Measurements from ENCODE around the gene TRABD2B. TPM values are rescaled to one million over a fixed set of nuclear protein-coding genes. Genes with fewer than 3 reads are reported as not detected.

TRABD2B gene
- polyA plus RNA-seq, 1 of the 3 experiments (the other 2 are of a cell fraction), result 0.03 TPM

- no peak for DNase-seq
- H4K20me1 ChIP-seq (ENCODE audit: insufficient read depth), result no peaks in the 10 kb centered on the region
- no peaks in the 10 kb centered on the region for H3K9me2 ChIP-seq
- H2AFZ ChIP-seq (ENCODE audit: low read depth), result no peak overlapping the region
- H3F3A ChIP-seq (replicated peaks; ENCODE audit: insufficient read depth), result no peaks in the 10 kb centered on the region
- no peaks in the 10 kb centered on the region for H3K27me3 ChIP-seq (ENCODE audit: insufficient read depth)
- H3K36me3 ChIP-seq (replicated peaks in 1 of 2; ENCODE audit: control insufficient read depth in 1 of 2, insufficient read depth in 2 of 2, low read length in 1 of 2), result no peaks in the 10 kb centered on the region
- no peaks in the 10 kb centered on the region for H3K9me3 ChIP-seq
- H3K9ac ChIP-seq, result no peak overlapping the region
- 42% methylated on average over 4 of the region's 4 CpGs for WGBS (ENCODE audit: low lambda C conversion rate)
- TF ChIP-seq, protein P1, sequence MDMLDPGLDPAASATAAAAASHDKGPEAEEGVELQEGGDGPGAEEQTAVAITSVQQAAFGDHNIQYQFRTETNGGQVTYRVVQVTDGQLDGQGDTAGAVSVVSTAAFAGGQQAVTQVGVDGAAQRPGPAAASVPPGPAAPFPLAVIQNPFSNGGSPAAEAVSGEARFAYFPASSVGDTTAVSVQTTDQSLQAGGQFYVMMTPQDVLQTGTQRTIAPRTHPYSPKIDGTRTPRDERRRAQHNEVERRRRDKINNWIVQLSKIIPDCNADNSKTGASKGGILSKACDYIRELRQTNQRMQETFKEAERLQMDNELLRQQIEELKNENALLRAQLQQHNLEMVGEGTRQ (IDR thresholded peaks at IDR 0.05; ENCODE audit: borderline replicate concordance, low read depth, low read length), result no peak
- no peak for TF ChIP-seq RAD21 (IDR thresholded peaks at IDR 0.05; ENCODE audit: low read length)
- no peak for TF ChIP-seq NRF1 (IDR thresholded peaks at IDR 0.05; ENCODE audit: low read depth, low read length)
- no peak for TF ChIP-seq ZBTB33 (IDR thresholded peaks at IDR 0.05; ENCODE audit: borderline replicate concordance, low read depth)
- TF ChIP-seq RXRA (IDR thresholded peaks at IDR 0.05; ENCODE audit: borderline replicate concordance, low read depth), result no peak
- TF ChIP-seq ELF1 (IDR thresholded peaks at IDR 0.05), result no peak
- no peak for TF ChIP-seq GATA2 (CRISPR knock-in tag; IDR thresholded peaks at IDR 0.05)
- no peak for TF ChIP-seq RCOR1 (IDR thresholded peaks at IDR 0.05; ENCODE audit: low read length)
- TF ChIP-seq MXI1 (IDR thresholded peaks at IDR 0.05; ENCODE audit: low read depth, low read length), result no peak
- no peak for TF ChIP-seq POLR2AphosphoS5 (IDR thresholded peaks at IDR 0.05; ENCODE audit: low read depth, low read length)
- no peak for TF ChIP-seq JUND (IDR thresholded peaks at IDR 0.05)
- TF ChIP-seq RFX5 (IDR thresholded peaks at IDR 0.05; ENCODE audit: low read length), result no peak
- TF ChIP-seq MEF2A (IDR thresholded peaks at IDR 0.05; ENCODE audit: borderline replicate concordance, low read depth), result no peak
- TF ChIP-seq IRF3 (IDR thresholded peaks at IDR 0.05; ENCODE audit: low read depth, low read length), result no peak
- H3K4me1 ChIP-seq (ENCODE audit: control insufficient read depth in 1 of 2, insufficient read depth in 2 of 2, low read depth in 1 of 2, low read length in 1 of 2), result peaks cover 0 to 6% of the 10 kb centered on the region in 2 experiments; a peak in 1 of 4 replicates
- CTCF ChIA-PET, result interaction anchor here (1.1 to 1.5 kb wide), 2 partner anchors 20 to 581 kb away, joined by 3 to 5 read pairs; partner anchors contain the start of gene TRABD2B
- no peaks in the 10 kb centered on the region for H3K79me2 ChIP-seq (ENCODE audit: insufficient read depth)
- H3K4me3 ChIP-seq (ENCODE audit: low read depth in 2 of 2, low read length in 1 of 2), result no peak overlapping the region
- POLR2A ChIA-PET, result no interaction called here
- H3K27ac ChIP-seq (ENCODE audit: low read depth in 2 of 2, low read length in 1 of 2), result no peak overlapping the region
- H3K4me2 ChIP-seq, result no peak overlapping the region
These were observed 20.5 kb upstream of the TRABD2B start for GRCh38 chr1:48017716-48018115.

DNA sequence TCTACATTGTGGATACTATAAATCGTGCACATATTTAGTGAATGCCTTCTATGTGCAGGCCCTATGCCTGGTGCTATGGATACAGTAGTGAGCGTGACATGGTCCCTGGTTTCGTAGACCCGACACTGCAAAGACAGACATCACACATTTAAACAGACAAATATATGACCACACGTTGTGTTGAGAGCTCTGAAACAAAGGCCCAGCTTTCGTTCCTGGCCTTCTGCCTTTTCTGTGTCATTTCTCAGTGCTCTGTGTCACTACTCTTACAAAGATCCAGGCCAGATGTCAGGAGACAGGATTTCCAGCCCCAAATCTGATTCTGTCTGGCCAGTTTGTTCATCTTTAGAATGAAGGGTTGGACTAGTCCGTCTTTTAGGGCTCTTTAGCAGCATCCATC is 19.3 kb upstream of the TRABD2B start:
- Histone ChIP-seq H4K20me1 (ENCODE audit: insufficient read depth) (no peaks in the 10 kb centered on the region), H3K27ac (ENCODE audit: low read depth in 2 of 2, low read length in 1 of 2) (no peak overlapping the region), H3K36me3 (replicated peaks in 1 of 2; ENCODE audit: control insufficient read depth in 1 of 2, insufficient read depth in 2 of 2, low read length in 1 of 2) (no peaks in the 10 kb centered on the region), H3K79me2 (ENCODE audit: insufficient read depth) (no peaks in the 10 kb centered on the region), H3K9me3 (no peaks in the 10 kb centered on the region), H3K9ac (no peak overlapping the region), H3F3A (replicated peaks; ENCODE audit: insufficient read depth) (no peaks in the 10 kb centered on the region), H3K9me2 (no peaks in the 10 kb centered on the region), H2AFZ (ENCODE audit: low read depth) (no peak overlapping the region), H3K4me1 (ENCODE audit: control insufficient read depth in 1 of 2, insufficient read depth in 2 of 2, low read depth in 1 of 2, low read length in 1 of 2) (peaks cover 0 to 6% of the 10 kb centered on the region in 2 experiments; a peak in 1 of 4 replicates), H3K27me3 (ENCODE audit: insufficient read depth) (no peaks in the 10 kb centered on the region), H3K4me3 (ENCODE audit: low read depth in 2 of 2, low read length in 1 of 2) (no peak overlapping the region), H3K4me2 (no peak overlapping the region)
- WGBS (ENCODE audit: low lambda C conversion rate), result 41% methylated on average over 7 of the region's 7 CpGs
- ChIA-PET POLR2A (no interaction called here), CTCF (interaction anchor here (1.0 to 1.5 kb wide), 3 partner anchors 19 to 45 kb away, joined by 3 to 5 read pairs (median 3); partner anchors contain the start of gene TRABD2B)
- DNase-seq, result no peak
- no peak for TF ChIP-seq FOSL2 (IDR thresholded peaks at IDR 0.05; ENCODE audit: borderline replicate concordance, low read depth)
- no peak for TF ChIP-seq TAF1 (IDR thresholded peaks at IDR 0.05; ENCODE audit: borderline replicate concordance, low read depth, low read length)
- TF ChIP-seq SMC3 (IDR thresholded peaks at IDR 0.05; ENCODE audit: low read depth, low read length), result no peak
- no peak for TF ChIP-seq TEAD4 (IDR thresholded peaks at IDR 0.05; ENCODE audit: borderline replicate concordance, insufficient read depth)
- TF ChIP-seq FOXJ3 (CRISPR knock-in tag; IDR thresholded peaks at IDR 0.05), result no peak
- no peak for TF ChIP-seq ELF1 (IDR thresholded peaks at IDR 0.05)
- TF ChIP-seq, protein P2, sequence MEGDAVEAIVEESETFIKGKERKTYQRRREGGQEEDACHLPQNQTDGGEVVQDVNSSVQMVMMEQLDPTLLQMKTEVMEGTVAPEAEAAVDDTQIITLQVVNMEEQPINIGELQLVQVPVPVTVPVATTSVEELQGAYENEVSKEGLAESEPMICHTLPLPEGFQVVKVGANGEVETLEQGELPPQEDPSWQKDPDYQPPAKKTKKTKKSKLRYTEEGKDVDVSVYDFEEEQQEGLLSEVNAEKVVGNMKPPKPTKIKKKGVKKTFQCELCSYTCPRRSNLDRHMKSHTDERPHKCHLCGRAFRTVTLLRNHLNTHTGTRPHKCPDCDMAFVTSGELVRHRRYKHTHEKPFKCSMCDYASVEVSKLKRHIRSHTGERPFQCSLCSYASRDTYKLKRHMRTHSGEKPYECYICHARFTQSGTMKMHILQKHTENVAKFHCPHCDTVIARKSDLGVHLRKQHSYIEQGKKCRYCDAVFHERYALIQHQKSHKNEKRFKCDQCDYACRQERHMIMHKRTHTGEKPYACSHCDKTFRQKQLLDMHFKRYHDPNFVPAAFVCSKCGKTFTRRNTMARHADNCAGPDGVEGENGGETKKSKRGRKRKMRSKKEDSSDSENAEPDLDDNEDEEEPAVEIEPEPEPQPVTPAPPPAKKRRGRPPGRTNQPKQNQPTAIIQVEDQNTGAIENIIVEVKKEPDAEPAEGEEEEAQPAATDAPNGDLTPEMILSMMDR (IDR thresholded peaks at IDR 0.05), result no peak
- TF ChIP-seq SIN3A (IDR thresholded peaks at IDR 0.05; ENCODE audit: borderline replicate concordance, low read depth, low read length), result no peak
- TF ChIP-seq, protein P3, sequence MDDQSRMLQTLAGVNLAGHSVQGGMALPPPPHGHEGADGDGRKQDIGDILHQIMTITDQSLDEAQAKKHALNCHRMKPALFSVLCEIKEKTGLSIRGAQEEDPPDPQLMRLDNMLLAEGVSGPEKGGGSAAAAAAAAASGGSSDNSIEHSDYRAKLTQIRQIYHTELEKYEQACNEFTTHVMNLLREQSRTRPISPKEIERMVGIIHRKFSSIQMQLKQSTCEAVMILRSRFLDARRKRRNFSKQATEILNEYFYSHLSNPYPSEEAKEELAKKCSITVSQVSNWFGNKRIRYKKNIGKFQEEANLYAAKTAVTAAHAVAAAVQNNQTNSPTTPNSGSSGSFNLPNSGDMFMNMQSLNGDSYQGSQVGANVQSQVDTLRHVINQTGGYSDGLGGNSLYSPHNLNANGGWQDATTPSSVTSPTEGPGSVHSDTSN (IDR thresholded peaks at IDR 0.05), result no peak
- TF ChIP-seq POLR2AphosphoS5 (IDR thresholded peaks at IDR 0.05; ENCODE audit: low read depth, low read length), result no peak

Data from SK-N-SH (cell line).